H1 (cell line): ENCODE results near the gene P2RX2. TPM values are rescaled to one million over a fixed set of nuclear protein-coding genes. Genes with fewer than 3 reads are reported as not detected.

ENCODE experiments used
- CTCF ChIA-PET: fragments of 300-600 bp; sonication (Branson Sonifier 250); formaldehyde crosslinking; loops from one replicate; lab custom pipeline; 2021; ENCODE audit not compliant: partially characterized antibody; lab: Charles Lee
- POLR2A ChIA-PET: fragments of 300-600 bp; sonication (Branson Sonifier 250); formaldehyde crosslinking; loops from one replicate; lab custom pipeline; 2021; ENCODE audit warnings: inconsistent platforms; ENCODE audit not compliant: partially characterized antibody; lab: Charles Lee
- DNase-seq, 2 experiments: peaks; one replicate each; pipeline versions ENCODE4 v3.0.0 to v3.0.0-alpha.2; 2010 to 2022; ENCODE audit warnings: low spot score in 2 of 2, low read depth in 1 of 2, mixed read lengths in 1 of 2
- FAIRE-seq: peaks from 2 replicates; lab custom pipeline; 2011; peaks lifted over from hg19 to GRCh38; lab: Jason Lieb, UNC
- H2AFZ ChIP-seq: 2 replicates; pipeline ENCODE4 v1.8.1; 2012; ENCODE audit warnings: low read length, inconsistent platforms
- H2AK5ac ChIP-seq: 2 replicates; pipeline ENCODE4 v1.6.1; 2013; ENCODE audit warnings: low read depth, low read length
- H2BK120ac ChIP-seq: replicated peaks from 2 replicates; pipeline ENCODE3; 2013; ENCODE audit warnings: low read depth, low read length, inconsistent platforms
- H2BK12ac ChIP-seq: 2 replicates; pipeline ENCODE4 v1.6.1; 2013; ENCODE audit warnings: low read depth, low read length
- H2BK15ac ChIP-seq: 2 replicates; pipeline ENCODE4 v1.6.1; 2013; ENCODE audit warnings: low read length
- H2BK20ac ChIP-seq: 2 replicates; pipeline ENCODE4 v1.6.1; 2013; ENCODE audit warnings: low read length
- H2BK5ac ChIP-seq: 2 replicates; pipeline ENCODE4 v1.6.1; 2013; ENCODE audit warnings: low read depth, low read length
- H3K14ac ChIP-seq: 2 replicates; pipeline ENCODE4 v1.6.1; 2013; ENCODE audit warnings: inconsistent platforms; ENCODE audit not compliant: insufficient read length
- H3K18ac ChIP-seq: 2 replicates; pipeline ENCODE4 v1.6.1; 2013; ENCODE audit warnings: low read length; ENCODE audit errors: extremely low read depth
- H3K23ac ChIP-seq: 2 replicates; pipeline ENCODE4 v1.6.1; 2013; ENCODE audit warnings: inconsistent platforms; ENCODE audit not compliant: insufficient read length
- H3K23me2 ChIP-seq: 2 replicates; pipeline ENCODE4 v1.6.1; 2013; ENCODE audit warnings: low read depth, low read length
- H3K27ac ChIP-seq: 2 replicates; pipeline ENCODE4 v1.6.1; 2011; ENCODE audit warnings: low read depth, low read length, inconsistent platforms
- H3K27me3 ChIP-seq, 4 experiments: replicated peaks in 1 of 4; 1 replicate in 1 of 4; 2 replicates in 3 of 4; pipeline versions ENCODE4 v1.6.1 to v1.8.1; 2011 to 2013; ENCODE audit warnings: low read length in 3 of 4, mild to moderate bottlenecking in 3 of 4, inconsistent platforms in 2 of 4, mixed read lengths in 2 of 4, moderate library complexity in 1 of 4; ENCODE audit not compliant: control insufficient read depth in 3 of 4, insufficient read depth in 3 of 4; ENCODE audit errors: extremely low read depth in 1 of 4
- H3K36me3 ChIP-seq, 4 experiments: 2 replicates each; pipeline versions ENCODE4 v1.6.1 to v1.8.1; 2011 to 2013; ENCODE audit warnings: mild to moderate bottlenecking in 4 of 4, low read length in 3 of 4, moderate library complexity in 2 of 4, control low read depth in 1 of 4, inconsistent platforms in 1 of 4; ENCODE audit not compliant: insufficient read depth in 4 of 4, control insufficient read depth in 2 of 4
- H3K4ac ChIP-seq: replicated peaks from 2 replicates; pipeline ENCODE3; 2013; ENCODE audit warnings: low read length, low read depth, mixed read lengths, inconsistent platforms; ENCODE audit not compliant: insufficient read length
- H3K4me1 ChIP-seq, 4 experiments: replicated peaks in 1 of 4; 1 replicate in 1 of 4; 2 replicates in 3 of 4; pipeline versions ENCODE4 v1.6.1 to v1.8.1; 2011 to 2013; ENCODE audit warnings: low read length in 3 of 4, inconsistent platforms in 2 of 4, mixed read lengths in 1 of 4; ENCODE audit not compliant: insufficient read depth in 4 of 4, control insufficient read depth in 3 of 4
- H3K4me2 ChIP-seq, 2 experiments: 2 replicates each; pipeline versions ENCODE4 v1.6.1 to v1.8.1; 2011 to 2013; ENCODE audit warnings: low read depth in 2 of 2, low read length in 2 of 2, control low read depth in 1 of 2, inconsistent platforms in 1 of 2, mild to moderate bottlenecking in 1 of 2; ENCODE audit not compliant: insufficient read depth in 1 of 2
- H3K4me3 ChIP-seq, 4 experiments: fragments of 200-600, 300-600 bp in 1 of 4; sonication (generic), shearing (Covaris generic), sonication (Bioruptor Twin) in 1 of 4; 2 replicates each; pipeline versions ENCODE4 v1.5.1 to v1.8.1; 2011 to 2016; ENCODE audit warnings: low read length in 4 of 4, low read depth in 3 of 4, control low read depth in 2 of 4, inconsistent platforms in 2 of 4, mild to moderate bottlenecking in 2 of 4, mixed read lengths in 1 of 4, moderate library complexity in 1 of 4; ENCODE audit not compliant: insufficient read depth in 2 of 4; ENCODE audit errors: extremely low read depth in 1 of 4
- H3K56ac ChIP-seq: replicated peaks from 2 replicates; pipeline ENCODE3; 2013; ENCODE audit warnings: low read depth, mild to moderate bottlenecking, mixed read lengths, low read length, inconsistent platforms; ENCODE audit not compliant: insufficient read length
- H3K79me1 ChIP-seq: 2 replicates; pipeline ENCODE4 v1.6.1; 2013; ENCODE audit warnings: low read depth, low read length, control low read depth
- H3K79me2 ChIP-seq, 2 experiments: 2 replicates each; pipeline versions ENCODE4 v1.6.1 to v1.8.1; 2012 to 2013; ENCODE audit warnings: low read length in 2 of 2, mild to moderate bottlenecking in 2 of 2, inconsistent platforms in 1 of 2; ENCODE audit not compliant: insufficient read depth in 2 of 2, control insufficient read depth in 1 of 2
- H3K9ac ChIP-seq, 4 experiments: replicated peaks in 1 of 4; 1 replicate in 1 of 4; 2 replicates in 3 of 4; pipeline versions ENCODE4 v1.6.1 to v1.8.1; 2011 to 2013; ENCODE audit warnings: low read depth in 3 of 4, low read length in 3 of 4, control low read depth in 2 of 4, mild to moderate bottlenecking in 2 of 4, moderate library complexity in 2 of 4, inconsistent platforms in 1 of 4; ENCODE audit errors: extremely low read depth in 1 of 4
- H3K9me3 ChIP-seq, 2 experiments: 2 replicates each; pipeline versions ENCODE4 v1.6.1 to v1.8.1; 2012 to 2013; ENCODE audit warnings: mild to moderate bottlenecking in 2 of 2, moderate library complexity in 2 of 2, control low read depth in 1 of 2, inconsistent platforms in 1 of 2, low read depth in 1 of 2, low read length in 1 of 2, mixed read lengths in 1 of 2; ENCODE audit not compliant: insufficient read depth in 2 of 2
- H4K20me1 ChIP-seq, 2 experiments: replicated peaks in 1 of 2; 2 replicates each; pipeline versions ENCODE3 to v1.8.1; 2011 to 2013; ENCODE audit warnings: inconsistent platforms in 2 of 2, low read length in 2 of 2, mild to moderate bottlenecking in 1 of 2; ENCODE audit not compliant: insufficient read depth in 2 of 2, control insufficient read depth in 1 of 2
- H4K5ac ChIP-seq: 2 replicates; pipeline ENCODE4 v1.6.1; 2013; ENCODE audit warnings: low read length, low read depth, mixed read lengths, inconsistent platforms; ENCODE audit not compliant: insufficient read length
- H4K8ac ChIP-seq: 2 replicates; pipeline ENCODE4 v1.8.0; 2013; ENCODE audit warnings: mild to moderate bottlenecking, moderate library complexity, low read length, inconsistent platforms; ENCODE audit not compliant: insufficient read depth; ENCODE audit errors: extremely low read depth
- H4K91ac ChIP-seq: replicated peaks from 2 replicates; pipeline ENCODE3; 2013; ENCODE audit warnings: low read length, mixed read lengths, inconsistent platforms; ENCODE audit not compliant: insufficient read length
- FOSL1 ChIP-seq: IDR thresholded peaks from 2 replicates; pipeline ENCODE4 v1.6.1; 2011; ENCODE audit warnings: mild to moderate bottlenecking, low read depth, low read length, moderate library complexity; ENCODE audit not compliant: insufficient read depth
- KDM4A ChIP-seq: IDR thresholded peaks from one replicate; pipeline ENCODE4 v1.7.1; 2012; ENCODE audit warnings: low read depth, mild to moderate bottlenecking, moderate library complexity, low read length, inconsistent platforms; ENCODE audit not compliant: severe bottlenecking
- RNF2 ChIP-seq: fragments of 200-900, 300-1000 bp; sonication (generic); IDR thresholded peaks from 2 replicates; pipeline ENCODE4 v1.7.1; 2016; ENCODE audit warnings: borderline replicate concordance, low read depth, mild to moderate bottlenecking, antibody characterized with exemption, low read length; ENCODE audit not compliant: poor library complexity, severe bottlenecking; ENCODE audit errors: missing control alignments
- SIX5 ChIP-seq: IDR thresholded peaks from 2 replicates; pipeline ENCODE4 v1.6.1; 2011; ENCODE audit warnings: mild to moderate bottlenecking, low read depth, low read length
- SP4 ChIP-seq: IDR thresholded peaks from 2 replicates; pipeline ENCODE4 v1.6.1; 2012; ENCODE audit warnings: low read length, inconsistent platforms
- TAF7 ChIP-seq: optimal IDR thresholded peaks from 2 replicates; pipeline ENCODE3; 2011; ENCODE audit warnings: low read depth, mild to moderate bottlenecking, inconsistent platforms, low read length, moderate library complexity, borderline replicate concordance
- WGBS, 2 experiments: shearing (Covaris generic) in 1 of 2; methylation state at CpG; one replicate each; pipeline versions ENCODE4 v1.1.6 to v1.1.7; 2013 to 2015; ENCODE audit warnings: low lambda C conversion rate in 2 of 2, mixed read lengths in 2 of 2, inconsistent platforms in 1 of 2, low coverage in 1 of 2, missing lambda C conversion rate in 1 of 2; ENCODE audit not compliant: insufficient replicate concordance in 2 of 2, insufficient coverage in 1 of 2, insufficient read length in 1 of 2; ENCODE audit errors: extremely low coverage in 1 of 2, missing lambda C conversion rate in 1 of 2; 5-methylcytosine and 5-hydroxymethylcytosine counted together
- polyA plus RNA-seq, 7 experiments: library from polyadenylated mRNA; depleted of rRNA in 3 of 7; stranded (reverse) in 5 of 7; unstranded in 2 of 7; fragments of >200 nt in 5 of 7; fragments of 200-250 nt in 2 of 7; gene quantifications; 1 replicate in 5 of 7; 2 replicates in 1 of 7; 4 replicates in 1 of 7; pipeline versions ENCODE4 v1.2.1 to v1.2.3, GENCODE V29; 2011 to 2013; ENCODE audit warnings: missing spikeins in 2 of 7, mixed read lengths in 2 of 7
- total RNA-seq: library from RNA; stranded (reverse); fragmentation: NEBNext Ultra II Directional; extraction: Animal tissue kit (Norgen Biotek cat#: 25700); gene quantifications from 2 replicates; pipeline ENCODE4 v1.2.1, GENCODE V29; 2021

P2RX2 gene
- total and polyA plus RNA-seq, 2 of the 8 experiments (the other 6 are each of a cell fraction or from before 2014, with no cell fraction given) = 0.84 to 2.2 TPM

- Histone ChIP-seq H4K5ac (no peak overlapping the region), H2BK20ac (no peak overlapping the region), H2AFZ (no peak overlapping the region), H4K8ac (no peak overlapping the region), H3K23me2 (peaks cover 18% of the 10 kb centered on the region; the same call in 1 of the 2 replicates), H3K27ac (no peak overlapping the region), H2BK120ac (no peak overlapping the region), H3K9me3 (peaks cover 0 to 5% of the 10 kb centered on the region in 2 experiments; a peak in 1 of 4 replicates), H3K56ac (no peak overlapping the region), H3K4me1 (peaks cover 0 to 6% (median 5%) of the 10 kb centered on the region in 4 experiments; a peak in 2 of 7 replicates), H3K23ac (no peak overlapping the region), H3K4me3 (peak overlapping the region; percentile 28 to 59 (median 36); a peak in 6 of 8 replicates), H2AK5ac (no peak overlapping the region), H3K9ac (no peak overlapping the region), H3K4me2 (peak overlapping the region; percentile 67 to 82), H2BK12ac (no peak overlapping the region), H3K79me2 (no peaks in the 10 kb centered on the region), H4K20me1 (peaks cover 15 to 23% of the 10 kb centered on the region in 2 experiments), H3K27me3 (peaks cover 26 to 56% (median 46%) of the 10 kb centered on the region in 4 experiments), H3K18ac (no peak overlapping the region; the same call in 1 of the 2 replicates), H3K36me3 (peaks cover 2 to 4% (median 3%) of the 10 kb centered on the region in 4 experiments; a peak in 5 of 8 replicates), H3K4ac (no peak overlapping the region), H4K91ac (no peak overlapping the region), H2BK5ac (no peak overlapping the region), H2BK15ac (no peak overlapping the region), H3K79me1 (peaks cover 2% of the 10 kb centered on the region; the same call in 1 of the 2 replicates), H3K14ac (no peak overlapping the region)
- peak; percentile 17 for TF ChIP-seq RNF2
- peak; percentile 55; the same call in 1 of the 2 replicates for TF ChIP-seq SP4
- TF ChIP-seq SIX5 = no peak
- peak; percentile 22 for TF ChIP-seq TAF7
- TF ChIP-seq FOSL1 = no peak
- TF ChIP-seq KDM4A = peak; percentile 20
- WGBS, 2 experiments = 9% methylated on average over 30 of the region's 89 CpGs; no CpG with 5 or more reads in 1 of the 2 experiments
- ChIA-PET CTCF (interaction anchor here (0.6 to 1.5 kb wide), 3 partner anchors 20 to 176 kb away, joined by 3 to 4 read pairs (median 3); no protein-coding TSS in a partner anchor), POLR2A (interaction anchor here (1.1 to 6.6 kb wide), 13 partner anchors 9 to 152 kb away, joined by 3 to 60 read pairs (median 9); partner anchors contain the start of genes LRCOL1 and P2RX2)
- FAIRE-seq (no peak), DNase-seq (no peak)
These were observed 35.8 kb upstream of the P2RX2 start for GRCh38 chr12:132582582-132583410.
